ENCODE results near the gene BCL2. TPM values are rescaled to one million over a fixed set of nuclear protein-coding genes. Genes with fewer than 3 reads are reported as not detected.
A peak's percentile ranks its signal among the peaks of the same experiment; 100 is the strongest.

The BCL2 gene
- total RNA-seq, 1 donor from 2014 or later: 76.1 TPM

GRCh38 chr18:63189041-63189440 lies 130.5 kb downstream of the BCL2 start:
- Mint-ChIP-seq H3K27me3 (ENCODE audit: low read depth) (no peaks in the 10 kb centered on the region), H3K4me1 (ENCODE audit: low read depth) (peaks cover 62% of the 10 kb centered on the region)
- intact Hi-C loops (cut with micrococcal nuclease): no loop called here

GRCh38 chr18:63187791-63188460 lies 131.6 kb downstream of the BCL2 start:
- intact Hi-C loops (cut with micrococcal nuclease): loop anchor here (2.0 kb wide), 1 partner anchor 21 kb away; no protein-coding TSS in a partner anchor

More at GRCh38 chr18:63189041-63189440, 130.5 kb downstream of the BCL2 start:
- Mint-ChIP-seq H3K4me3 (ENCODE audit: low read depth) (no peak overlapping the region), H3K9me3 (no peaks in the 10 kb centered on the region), H3K36me3 (ENCODE audit: low read depth) (peaks cover 53% of the 10 kb centered on the region), H3K27ac (no peak overlapping the region)
- DNase-seq (ENCODE audit: low spot score): no peak

GRCh38 chr18:63187223-63187574 lies 132.4 kb downstream of the BCL2 start:
- Mint-ChIP-seq H3K4me1 (ENCODE audit: low read depth) (peaks cover 59% of the 10 kb centered on the region), H3K4me3 (ENCODE audit: low read depth) (no peak overlapping the region), H3K27ac (peak overlapping the region; percentile 11), H3K9me3 (no peaks in the 10 kb centered on the region), H3K27me3 (ENCODE audit: low read depth) (no peaks in the 10 kb centered on the region), H3K36me3 (ENCODE audit: low read depth) (peaks cover 57% of the 10 kb centered on the region)
- intact Hi-C loops (cut with micrococcal nuclease): loop anchor here (2.0 kb wide), 1 partner anchor 20 kb away; no protein-coding TSS in a partner anchor
- DNase-seq (ENCODE audit: low spot score): no peak

More at GRCh38 chr18:63187791-63188460, 131.6 kb downstream of the BCL2 start:
- no peak for DNase-seq (ENCODE audit: low spot score)
- H3K27ac Mint-ChIP-seq: no peak overlapping the region
- H3K36me3 Mint-ChIP-seq (ENCODE audit: low read depth): peaks cover 55% of the 10 kb centered on the region
- no peaks in the 10 kb centered on the region for H3K27me3 Mint-ChIP-seq (ENCODE audit: low read depth)
- H3K9me3 Mint-ChIP-seq: no peaks in the 10 kb centered on the region
- peaks cover 63% of the 10 kb centered on the region for H3K4me1 Mint-ChIP-seq (ENCODE audit: low read depth)
- no peak overlapping the region for H3K4me3 Mint-ChIP-seq (ENCODE audit: low read depth)

- Mint-ChIP-seq H3K36me3 (ENCODE audit: low read depth) (peaks cover 52% of the 10 kb centered on the region), H3K27me3 (ENCODE audit: low read depth) (no peaks in the 10 kb centered on the region), H3K4me3 (ENCODE audit: low read depth) (no peak overlapping the region), H3K27ac (peak overlapping the region; percentile 11), H3K9me3 (no peaks in the 10 kb centered on the region), H3K4me1 (ENCODE audit: low read depth) (peaks cover 55% of the 10 kb centered on the region)
- no peak for DNase-seq (ENCODE audit: low spot score)
- intact Hi-C loops (cut with micrococcal nuclease): loop anchor here (2.0 kb wide), 1 partner anchor 20 kb away; no protein-coding TSS in a partner anchor
Observed at GRCh38 chr18:63186520-63187222, 132.9 kb downstream of the BCL2 start.

GRCh38 chr18:63185984-63186383 lies 133.6 kb downstream of the BCL2 start:
- H3K4me3 Mint-ChIP-seq (ENCODE audit: low read depth): no peak overlapping the region
- peaks cover 55% of the 10 kb centered on the region for H3K4me1 Mint-ChIP-seq (ENCODE audit: low read depth)
- intact Hi-C loops (cut with micrococcal nuclease): loop anchor here (2.0 kb wide), 1 partner anchor 19 kb away; no protein-coding TSS in a partner anchor
- peaks cover 52% of the 10 kb centered on the region for H3K36me3 Mint-ChIP-seq (ENCODE audit: low read depth)
- H3K27ac Mint-ChIP-seq: no peak overlapping the region
- H3K27me3 Mint-ChIP-seq (ENCODE audit: low read depth): no peaks in the 10 kb centered on the region
- no peak for DNase-seq (ENCODE audit: low spot score)
- no peaks in the 10 kb centered on the region for H3K9me3 Mint-ChIP-seq

- intact Hi-C loops (cut with micrococcal nuclease): no loop called here
- H3K36me3 Mint-ChIP-seq (ENCODE audit: low read depth): peaks cover 50% of the 10 kb centered on the region
- peaks cover 59% of the 10 kb centered on the region for H3K4me1 Mint-ChIP-seq (ENCODE audit: low read depth)
Observed at GRCh38 chr18:63183952-63184770, 135.4 kb downstream of the BCL2 start.

GRCh38 chr18:63183378-63183777 lies 136.2 kb downstream of the BCL2 start:
- Mint-ChIP-seq H3K27me3 (ENCODE audit: low read depth) (no peaks in the 10 kb centered on the region), H3K4me1 (ENCODE audit: low read depth) (peaks cover 54% of the 10 kb centered on the region), H3K4me3 (ENCODE audit: low read depth) (no peak overlapping the region), H3K27ac (no peak overlapping the region), H3K9me3 (no peaks in the 10 kb centered on the region), H3K36me3 (ENCODE audit: low read depth) (peaks cover 48% of the 10 kb centered on the region)
- DNase-seq (ENCODE audit: low spot score): no peak
- intact Hi-C loops (cut with micrococcal nuclease): no loop called here

More at GRCh38 chr18:63183952-63184770, 135.4 kb downstream of the BCL2 start:
- no peak overlapping the region for H3K27ac Mint-ChIP-seq
- DNase-seq (ENCODE audit: low spot score): no peak
- H3K9me3 Mint-ChIP-seq: no peaks in the 10 kb centered on the region
- no peaks in the 10 kb centered on the region for H3K27me3 Mint-ChIP-seq (ENCODE audit: low read depth)
- H3K4me3 Mint-ChIP-seq (ENCODE audit: low read depth): no peak overlapping the region

GRCh38 chr18:63182861-63183260 lies 136.7 kb downstream of the BCL2 start:
- Mint-ChIP-seq H3K4me1 (ENCODE audit: low read depth) (peaks cover 52% of the 10 kb centered on the region), H3K27me3 (ENCODE audit: low read depth) (no peaks in the 10 kb centered on the region), H3K9me3 (no peaks in the 10 kb centered on the region), H3K4me3 (ENCODE audit: low read depth) (no peak overlapping the region), H3K36me3 (ENCODE audit: low read depth) (peaks cover 48% of the 10 kb centered on the region), H3K27ac (no peak overlapping the region)
- no peak for DNase-seq (ENCODE audit: low spot score)
- intact Hi-C loops (cut with micrococcal nuclease): no loop called here

GRCh38 chr18:63182310-63182772 lies 137.2 kb downstream of the BCL2 start:
- Mint-ChIP-seq H3K36me3 (ENCODE audit: low read depth) (peaks cover 46% of the 10 kb centered on the region), H3K27me3 (ENCODE audit: low read depth) (no peaks in the 10 kb centered on the region), H3K4me3 (ENCODE audit: low read depth) (no peak overlapping the region), H3K27ac (no peak overlapping the region), H3K9me3 (no peaks in the 10 kb centered on the region), H3K4me1 (ENCODE audit: low read depth) (peaks cover 49% of the 10 kb centered on the region)
- no peak for DNase-seq (ENCODE audit: low spot score)
- intact Hi-C loops (cut with micrococcal nuclease): no loop called here

GRCh38 chr18:63181706-63182309 lies 137.8 kb downstream of the BCL2 start:
- intact Hi-C loops (cut with micrococcal nuclease): no loop called here
- Mint-ChIP-seq H3K27me3 (ENCODE audit: low read depth) (no peaks in the 10 kb centered on the region), H3K9me3 (no peaks in the 10 kb centered on the region), H3K27ac (no peak overlapping the region), H3K4me1 (ENCODE audit: low read depth) (peaks cover 43% of the 10 kb centered on the region), H3K4me3 (ENCODE audit: low read depth) (no peak overlapping the region), H3K36me3 (ENCODE audit: low read depth) (peaks cover 41% of the 10 kb centered on the region)
- DNase-seq (ENCODE audit: low spot score): no peak

GRCh38 chr18:63180971-63181376 lies 138.6 kb downstream of the BCL2 start:
- H3K27me3 Mint-ChIP-seq (ENCODE audit: low read depth): no peaks in the 10 kb centered on the region
- H3K4me1 Mint-ChIP-seq (ENCODE audit: low read depth): peaks cover 39% of the 10 kb centered on the region
- H3K27ac Mint-ChIP-seq: no peak overlapping the region
- no peaks in the 10 kb centered on the region for H3K9me3 Mint-ChIP-seq
- DNase-seq (ENCODE audit: low spot score): no peak
- H3K4me3 Mint-ChIP-seq (ENCODE audit: low read depth): no peak overlapping the region
- intact Hi-C loops (cut with micrococcal nuclease): no loop called here
- peaks cover 45% of the 10 kb centered on the region for H3K36me3 Mint-ChIP-seq (ENCODE audit: low read depth)

GRCh38 chr18:63180321-63180720 lies 139.2 kb downstream of the BCL2 start:
- Mint-ChIP-seq H3K9me3 (no peaks in the 10 kb centered on the region), H3K27ac (no peak overlapping the region), H3K36me3 (ENCODE audit: low read depth) (peaks cover 50% of the 10 kb centered on the region), H3K4me1 (ENCODE audit: low read depth) (peaks cover 43% of the 10 kb centered on the region), H3K4me3 (ENCODE audit: low read depth) (no peak overlapping the region), H3K27me3 (ENCODE audit: low read depth) (no peaks in the 10 kb centered on the region)
- intact Hi-C loops (cut with micrococcal nuclease): no loop called here
- DNase-seq (ENCODE audit: low spot score): no peak
